Measurements from ENCODE around the gene RAPGEF5.

RAPGEF5 gene

DNA sequence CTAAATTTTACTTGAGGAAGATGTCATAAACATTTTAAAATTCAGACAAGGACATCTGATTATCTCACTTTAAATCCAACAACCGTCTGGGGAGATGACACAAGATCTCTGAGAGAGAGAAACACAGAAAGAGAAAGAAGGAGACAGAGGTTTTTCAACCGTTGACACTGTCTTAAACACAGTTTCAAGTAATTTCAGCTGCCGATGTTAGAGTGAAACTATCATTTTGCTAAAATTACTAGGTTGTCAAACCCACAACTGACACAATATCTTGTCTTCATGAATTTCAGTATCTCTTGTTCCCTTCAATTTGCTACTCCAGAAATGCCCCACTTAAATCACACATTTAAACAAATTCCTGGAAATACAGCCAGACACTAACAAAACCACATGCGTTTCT is 174.8 kb downstream of the RAPGEF5 start:
- no peak for DNase-seq

DNA sequence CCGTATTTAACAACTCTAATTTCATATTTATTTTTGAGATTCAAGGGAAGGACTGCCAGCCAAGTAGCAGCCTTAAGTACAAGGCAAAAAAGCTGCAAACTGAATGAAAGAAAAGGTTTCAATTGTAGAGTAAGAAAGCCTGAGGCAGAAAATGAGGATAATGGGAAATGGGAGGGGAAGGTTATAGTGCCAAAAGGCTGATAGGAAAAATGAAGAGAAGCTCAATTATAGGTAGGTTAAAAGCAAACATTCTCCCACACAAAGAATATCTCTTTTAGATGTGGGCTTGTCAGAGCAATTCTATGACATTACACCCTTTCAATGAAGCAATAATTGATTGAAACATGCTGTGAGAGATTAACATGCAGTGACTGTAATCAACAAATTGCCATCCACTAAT is 175.3 kb downstream of the RAPGEF5 start:
- DNase-seq = no peak

DNA sequence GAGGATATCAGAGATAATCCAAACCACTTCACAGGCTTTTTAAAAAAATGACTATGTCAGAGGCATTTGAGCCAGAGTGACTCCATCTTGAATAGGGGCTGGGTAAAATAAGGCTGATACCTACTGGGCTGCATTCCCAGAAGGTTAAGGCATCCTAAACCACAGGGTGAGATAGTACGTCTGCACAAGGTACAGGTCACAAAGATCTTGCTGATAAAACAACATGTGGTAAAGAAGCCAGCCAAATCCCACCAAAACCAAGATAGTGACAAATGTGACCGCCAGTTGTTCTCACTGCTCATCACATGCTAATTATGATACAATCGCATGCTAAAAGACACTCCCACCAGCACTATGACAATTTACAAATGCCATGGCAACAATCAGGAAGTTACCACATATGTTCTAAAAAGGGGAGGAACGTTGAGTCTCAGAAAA is 177.5 kb downstream of the RAPGEF5 start:
- no peak for DNase-seq

DNA sequence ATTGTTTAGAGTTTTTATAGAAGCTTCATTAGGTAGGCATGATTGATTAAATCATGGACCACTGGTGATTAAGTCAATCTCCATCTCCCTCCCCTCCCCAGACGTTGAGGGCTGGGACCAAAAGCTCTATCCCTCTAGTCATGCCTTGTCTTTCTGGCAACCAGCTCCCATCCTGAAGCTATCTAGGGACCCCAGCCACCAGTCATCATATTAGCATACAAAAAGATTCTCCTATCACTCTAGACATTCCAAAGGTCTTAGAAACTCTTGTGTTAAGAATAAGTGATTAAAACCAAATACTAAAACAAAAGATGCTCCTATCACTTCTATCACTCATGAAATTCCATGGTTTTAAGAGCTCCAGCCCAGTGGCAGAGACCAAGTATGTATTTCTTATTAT is 178.2 kb downstream of the RAPGEF5 start:
- DNase-seq = no peak

DNA sequence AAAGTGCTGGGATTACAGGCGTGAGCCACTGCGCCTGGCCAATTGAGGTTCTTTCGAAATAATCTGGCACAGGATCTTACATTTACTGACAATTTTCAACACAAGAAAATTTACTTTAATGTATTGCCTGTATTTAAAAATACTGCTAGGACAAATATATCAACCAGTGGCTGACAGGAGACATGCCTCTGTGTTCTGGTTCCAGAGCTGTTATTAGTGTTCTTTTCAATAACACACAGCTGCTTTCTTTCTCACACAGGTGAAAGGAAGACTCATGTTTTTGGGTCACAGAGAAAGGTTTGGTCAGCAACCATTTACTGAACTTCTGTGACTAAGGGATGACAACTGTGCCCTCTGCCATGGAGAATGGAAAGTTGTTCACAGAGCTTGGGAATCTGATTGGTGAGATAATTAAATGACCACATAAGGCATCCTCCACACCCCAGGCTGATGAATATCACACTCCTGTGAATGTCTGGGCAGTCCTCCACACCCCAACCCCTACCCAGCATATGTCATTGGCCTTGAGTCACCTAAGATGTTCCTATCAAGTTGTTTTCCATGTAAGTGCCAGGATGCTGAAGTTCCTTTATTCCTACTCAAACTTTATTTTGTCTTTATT is 180.1 kb downstream of the RAPGEF5 start:
- DNase-seq = no peak

DNA sequence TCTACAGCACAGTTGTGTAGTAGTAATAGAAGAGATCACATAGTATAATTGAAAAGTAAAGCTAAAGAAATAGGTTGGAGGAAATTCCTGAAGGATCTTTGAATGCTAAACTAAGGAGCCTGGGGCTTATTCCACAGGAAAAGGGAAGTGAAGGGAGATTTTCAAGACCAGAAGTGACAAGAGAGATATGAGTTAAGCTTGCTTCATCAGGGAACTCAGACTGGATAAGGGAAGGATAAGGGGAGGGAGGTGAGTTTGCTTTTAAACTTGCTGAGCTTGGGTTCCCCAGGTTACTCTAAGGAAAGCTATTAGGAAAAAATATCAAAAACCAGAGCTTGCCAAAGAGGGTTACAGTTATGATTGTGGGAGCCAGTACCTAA is 182.4 kb downstream of the RAPGEF5 start:
- no peak for DNase-seq

DNA sequence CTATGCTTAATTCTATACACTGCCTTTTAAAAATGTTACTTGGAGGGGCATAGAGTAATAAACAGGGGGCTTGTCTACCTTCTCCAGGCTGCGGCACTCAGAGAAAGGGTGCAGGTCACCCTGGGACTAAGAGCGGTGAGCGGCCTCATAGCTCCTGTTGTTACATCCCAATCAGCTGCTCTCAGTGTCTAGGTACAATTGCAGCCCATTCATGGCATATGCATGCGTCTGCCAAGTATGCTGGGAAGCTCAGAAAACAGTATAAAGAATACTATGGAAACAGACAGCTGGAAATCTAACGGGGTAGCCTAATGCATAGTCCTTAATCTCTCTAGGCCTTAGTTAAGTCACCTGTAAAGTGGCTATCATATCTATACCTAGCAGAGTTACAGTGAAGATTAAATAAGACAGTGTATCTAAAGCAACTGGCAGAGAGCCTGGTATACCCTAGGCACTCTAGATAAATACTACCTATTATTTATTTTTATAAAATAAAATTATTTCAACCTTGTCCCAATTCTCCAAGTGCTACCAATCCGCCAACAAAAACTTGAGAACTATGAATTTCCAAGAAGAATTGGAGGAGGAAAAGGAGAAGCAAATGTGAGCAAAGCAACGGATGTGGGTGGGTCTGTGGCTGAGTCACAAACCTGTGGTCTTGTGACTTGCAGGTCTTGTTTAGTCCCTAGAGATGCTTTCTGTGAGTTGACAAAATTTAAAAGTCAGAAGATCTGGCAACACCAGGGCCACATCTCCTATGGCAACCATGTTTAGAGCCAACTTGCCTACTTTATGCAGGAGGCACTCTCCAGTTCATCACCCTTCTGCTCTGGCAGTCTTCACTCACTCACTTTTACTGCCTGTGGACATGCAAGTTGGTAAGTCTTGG is 183.0 kb downstream of the RAPGEF5 start:
- peak; percentile 41 for DNase-seq

DNA sequence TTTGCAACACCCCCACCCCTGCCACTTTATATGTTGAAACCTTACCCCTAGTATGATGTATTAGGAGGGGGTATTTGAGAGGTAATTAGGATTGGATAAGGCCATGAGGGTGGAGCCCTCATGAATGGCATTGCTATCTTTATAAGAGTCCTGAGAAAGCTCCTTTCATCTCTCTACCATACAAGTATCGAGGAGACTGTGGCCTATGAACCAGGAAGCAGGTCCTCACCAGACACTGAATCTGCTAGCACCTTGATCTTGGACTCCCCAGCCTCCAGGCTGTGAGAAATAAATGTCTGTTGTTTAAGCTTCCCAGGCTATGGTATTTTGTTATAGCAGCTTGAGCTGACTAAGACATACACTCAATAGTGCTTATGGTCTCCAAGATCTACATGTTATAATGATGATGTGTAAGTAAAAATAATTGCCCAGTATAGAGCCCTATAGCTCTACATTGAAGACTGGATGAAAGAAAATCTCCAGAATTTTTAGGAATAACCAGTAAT is 188.8 kb downstream of the RAPGEF5 start:
- DNase-seq = no peak

DNA sequence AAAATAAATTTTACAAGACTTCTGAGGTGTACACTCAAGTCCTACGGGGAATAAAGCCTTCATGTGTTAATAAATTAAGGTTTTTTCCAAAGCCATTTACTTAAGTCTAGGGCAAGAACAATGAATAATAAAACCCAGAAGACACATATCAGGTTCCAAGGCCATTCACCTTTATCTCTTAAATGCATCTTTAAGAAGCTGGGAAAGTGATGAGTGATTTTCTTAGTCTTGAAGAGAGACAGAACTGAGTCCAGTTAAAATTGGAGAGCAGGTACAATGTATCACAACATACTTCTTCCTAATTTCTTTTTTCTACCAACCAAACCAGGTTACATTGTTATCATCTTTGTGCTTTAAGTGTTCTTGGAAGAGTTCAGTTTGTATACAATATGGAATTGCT is 189.5 kb downstream of the RAPGEF5 start:
- no peak for DNase-seq

DNA sequence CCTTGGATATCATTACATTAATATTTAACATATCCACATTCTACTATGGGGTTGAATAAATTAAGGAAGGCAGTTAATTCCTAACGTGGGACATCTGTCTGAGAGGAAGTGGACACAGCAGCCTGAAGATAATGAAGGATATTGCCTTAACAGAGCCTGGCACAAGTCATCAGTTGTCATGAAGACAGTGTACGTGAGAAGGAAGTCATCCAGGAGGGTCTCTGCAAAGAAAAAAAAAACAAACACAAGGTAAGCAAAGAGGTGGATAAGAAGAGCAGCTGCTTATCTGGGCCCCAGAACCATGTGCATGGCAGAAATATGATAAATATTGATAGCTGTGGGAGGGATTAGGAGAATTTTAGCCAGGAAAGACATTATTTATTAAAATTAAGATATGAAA is 190.0 kb downstream of the RAPGEF5 start:
- no peak for DNase-seq

DNA sequence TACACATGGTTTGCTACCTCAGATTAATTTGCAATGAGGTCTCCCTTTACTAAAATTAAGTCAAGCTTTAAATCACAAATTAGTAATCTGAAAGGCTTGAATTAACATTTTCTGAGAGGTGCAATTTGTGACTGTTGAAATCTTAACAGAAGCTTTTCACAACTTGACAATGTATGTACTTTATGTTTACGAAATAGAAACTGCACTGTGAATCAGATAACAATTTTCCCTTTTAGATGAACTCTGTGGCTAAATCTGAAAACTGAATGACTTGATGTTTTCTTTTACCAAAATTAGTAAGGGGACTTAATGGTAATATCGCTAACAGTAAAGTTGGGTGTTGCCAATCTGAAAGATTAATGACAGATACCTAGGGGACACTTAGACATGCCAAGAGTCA is 197.6 kb downstream of the RAPGEF5 start:
- DNase-seq = no peak

DNA sequence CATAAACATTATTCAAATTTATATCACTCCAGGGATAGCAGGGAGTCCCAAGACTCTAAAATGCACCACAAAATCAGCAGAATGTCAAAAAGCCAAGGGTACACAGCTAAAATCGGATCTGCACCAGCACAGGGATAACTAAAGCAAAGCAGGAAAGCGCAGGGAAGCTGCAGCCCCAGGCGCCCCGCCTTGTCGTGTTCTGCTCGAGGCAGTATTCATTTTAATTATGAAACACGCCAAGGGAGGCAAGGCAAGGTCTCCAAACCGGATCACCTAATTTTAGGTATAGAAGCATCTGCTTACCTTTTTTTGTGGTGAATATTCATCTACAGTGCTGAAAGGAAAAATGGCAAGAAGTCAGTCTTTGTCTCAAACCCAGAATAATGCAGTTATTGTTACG is 199.4 kb downstream of the RAPGEF5 start:
- no peak for DNase-seq

DNA sequence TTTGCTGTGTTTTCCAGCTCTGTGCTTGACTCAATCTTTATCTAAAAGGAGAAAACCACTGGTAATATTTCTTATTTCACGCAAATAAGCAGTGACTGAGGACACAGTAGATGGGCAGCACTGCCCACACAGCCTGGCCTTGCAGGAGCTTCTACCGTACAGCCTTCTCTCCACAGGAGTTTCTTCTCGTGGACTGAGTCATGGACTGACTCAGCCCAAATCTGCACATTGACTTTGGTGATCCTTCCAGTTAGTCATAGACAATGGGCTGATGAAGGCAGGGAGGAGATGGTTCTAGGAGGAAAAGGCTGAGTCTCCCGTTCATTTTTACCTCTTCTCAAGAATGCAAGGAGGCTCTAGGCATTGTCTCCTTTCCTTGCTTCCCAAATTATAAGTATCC is 200.7 kb downstream of the RAPGEF5 start:
- DNase-seq = no peak

DNA sequence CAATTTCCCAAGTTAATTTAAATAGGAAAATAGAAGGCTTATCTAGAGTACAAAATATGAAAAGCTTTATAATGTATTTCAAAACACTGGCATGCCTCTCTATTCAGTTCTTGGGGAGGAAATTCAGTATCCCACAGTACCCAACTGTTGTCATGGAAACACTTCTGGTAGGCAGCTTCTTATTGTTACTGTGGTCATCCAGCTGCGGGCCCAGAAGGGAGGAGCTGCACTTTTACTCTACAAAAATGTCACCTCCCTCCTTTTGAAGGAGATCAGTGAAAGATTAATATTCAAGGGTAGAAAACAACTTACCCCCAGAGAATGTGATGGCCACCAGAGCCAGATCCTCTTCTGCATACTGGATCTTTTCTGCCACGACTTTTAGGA is 202.8 kb downstream of the RAPGEF5 start:
- DNase-seq = no peak

DNA sequence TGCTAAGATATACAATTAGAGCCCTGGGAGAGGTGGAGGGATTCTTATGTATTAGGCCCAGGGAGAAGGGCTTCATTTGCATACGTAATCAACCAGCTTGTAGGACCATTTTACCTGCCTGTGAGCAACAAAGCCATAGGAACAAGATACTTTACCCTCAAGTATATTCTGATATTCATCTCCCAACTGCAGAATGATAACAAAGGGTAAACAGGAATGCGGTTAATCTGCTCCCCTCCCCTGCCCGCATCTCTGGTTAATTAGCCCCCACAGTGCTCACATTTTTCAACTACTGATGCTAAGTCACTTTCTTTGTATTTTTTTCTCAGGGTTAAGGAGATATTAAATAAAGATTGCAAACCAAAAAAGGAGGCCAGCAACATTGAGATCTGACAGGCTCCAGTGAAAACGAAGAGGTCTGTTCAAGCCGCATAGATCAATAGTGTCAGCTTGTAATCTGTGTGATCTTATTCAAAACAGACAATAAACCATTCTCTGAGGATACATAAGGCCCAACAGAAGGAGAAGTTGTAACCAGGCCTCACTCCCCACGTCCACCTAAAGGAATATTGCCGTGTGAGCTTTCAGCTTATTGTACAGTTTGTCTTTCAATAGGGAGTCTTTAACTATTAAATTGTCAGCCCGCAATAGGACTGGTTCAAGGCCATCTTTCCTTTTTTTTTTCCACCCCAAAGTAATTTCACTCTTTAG is 203.4 kb downstream of the RAPGEF5 start:
- DNase-seq = no peak

DNA sequence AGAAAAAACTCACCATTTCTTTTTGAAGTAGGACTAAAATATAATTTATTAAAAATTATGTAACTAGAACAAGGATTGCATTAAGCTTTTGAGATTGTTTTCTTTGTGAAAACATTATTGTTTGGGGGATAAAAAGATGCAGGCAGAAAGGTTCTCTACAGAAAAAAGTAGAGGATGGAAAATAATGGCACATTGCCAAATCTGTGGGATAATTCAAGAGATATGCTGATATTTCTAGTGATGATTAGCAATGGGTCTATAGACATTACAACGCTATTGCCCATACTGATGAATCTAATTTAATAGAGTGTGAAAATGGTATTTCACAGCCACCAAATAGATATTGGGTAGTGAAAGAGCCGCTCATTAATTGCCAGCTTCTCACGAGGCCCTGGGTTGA is 204.3 kb downstream of the RAPGEF5 start:
- no peak for DNase-seq

DNA sequence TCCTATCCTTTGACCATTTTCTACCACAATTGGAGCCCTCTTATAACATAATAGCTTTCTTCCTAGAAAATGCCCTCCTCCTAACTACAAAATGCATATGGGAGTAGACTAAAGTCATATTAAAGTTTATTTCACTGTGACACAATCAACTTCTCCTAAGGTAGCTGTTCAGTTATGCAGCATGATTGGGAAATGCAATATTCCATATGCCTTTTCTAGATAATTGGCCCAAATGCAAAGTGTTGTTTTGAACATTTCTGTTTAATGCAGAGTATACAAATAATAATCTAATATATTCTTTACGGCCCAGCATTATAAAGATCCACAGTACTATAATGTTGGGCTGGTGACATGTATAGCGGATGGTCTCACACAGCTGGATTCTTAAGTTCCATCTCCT is 205.1 kb downstream of the RAPGEF5 start:
- DNase-seq = no peak

DNA sequence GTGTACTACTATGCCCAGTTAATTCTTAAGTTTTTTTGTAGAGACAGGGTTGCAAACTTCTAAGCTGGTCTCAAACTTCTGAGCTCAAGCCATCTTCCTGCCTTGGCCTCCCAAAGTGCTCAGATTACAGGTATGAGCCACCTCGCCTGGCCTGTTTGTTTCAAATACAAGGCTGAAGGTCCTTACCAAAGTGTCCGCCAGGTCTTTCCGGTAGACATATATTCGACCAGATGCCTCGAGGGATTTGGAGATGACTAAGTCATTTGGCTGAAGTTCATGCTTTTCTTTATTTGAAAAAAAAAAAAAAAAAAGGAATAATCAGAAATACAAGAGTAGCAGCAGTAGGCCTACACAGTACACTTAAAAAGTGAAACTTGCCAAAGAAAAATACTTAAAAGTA is 206.7 kb downstream of the RAPGEF5 start:
- no peak for DNase-seq

DNA sequence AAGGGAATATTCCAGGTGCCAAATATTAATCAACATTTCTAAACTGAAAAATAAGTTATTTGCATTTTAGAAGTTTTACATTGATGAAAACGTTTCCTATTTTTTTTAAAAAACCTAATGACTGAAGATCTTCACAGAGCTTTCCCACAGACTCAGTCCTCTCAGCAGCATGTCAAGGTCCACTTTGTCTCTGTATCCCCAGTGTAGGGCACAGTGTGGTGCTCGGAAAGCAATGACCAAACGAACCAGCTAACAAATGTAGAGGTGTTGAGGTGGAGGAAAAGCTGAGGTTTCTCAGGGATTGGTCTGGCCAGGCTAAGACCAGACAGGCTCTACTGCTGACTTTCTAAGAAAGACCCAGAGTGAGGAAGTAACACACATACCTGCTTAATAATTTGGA is 209.1 kb downstream of the RAPGEF5 start:
- DNase-seq = no peak

DNA sequence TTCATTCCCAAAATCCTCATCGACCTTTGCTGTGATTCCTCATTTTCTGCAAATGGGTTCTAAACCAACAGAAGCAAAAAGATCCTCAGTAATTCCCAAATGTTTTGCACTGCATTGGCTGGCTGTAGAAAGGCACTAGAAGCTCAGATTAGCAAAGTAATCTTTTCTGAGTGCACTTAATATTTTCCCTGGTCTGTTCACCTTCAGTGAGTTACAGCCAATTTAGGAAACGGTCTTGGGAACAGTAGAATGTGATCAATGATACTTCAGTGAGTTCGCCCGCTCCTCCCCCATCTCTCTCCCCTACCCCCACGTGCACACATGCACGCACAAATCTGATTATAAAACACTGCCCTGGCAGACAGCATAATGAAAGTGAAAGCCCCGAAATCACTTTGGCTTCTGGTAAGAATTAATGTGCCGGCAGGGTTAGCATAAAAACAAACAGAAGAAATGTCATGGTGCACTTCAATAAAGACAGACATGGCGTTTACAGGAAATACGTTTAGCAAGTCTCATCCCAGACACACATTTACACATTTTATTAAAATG is 209.9 kb downstream of the RAPGEF5 start:
- no peak for DNase-seq

DNA sequence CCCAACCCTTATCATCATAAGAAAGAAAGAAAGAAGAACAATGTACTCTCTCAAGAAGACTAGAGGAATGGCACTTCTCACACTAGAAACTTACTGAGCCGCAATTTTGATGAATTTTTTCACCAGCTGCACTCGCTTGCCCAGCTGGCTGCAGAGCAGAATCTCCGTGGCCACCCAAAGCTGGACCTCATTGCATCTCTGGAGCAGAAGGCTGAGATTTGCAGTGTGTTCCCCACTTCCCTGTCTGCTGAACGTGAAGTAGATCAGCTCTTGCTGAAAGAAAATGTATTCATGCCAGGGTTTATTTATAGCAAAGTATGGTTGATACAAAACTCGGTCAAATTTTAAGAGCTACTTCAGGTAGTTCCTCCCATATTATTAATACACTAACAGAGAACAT is 212.0 kb downstream of the RAPGEF5 start:
- DNase-seq = no peak

DNA sequence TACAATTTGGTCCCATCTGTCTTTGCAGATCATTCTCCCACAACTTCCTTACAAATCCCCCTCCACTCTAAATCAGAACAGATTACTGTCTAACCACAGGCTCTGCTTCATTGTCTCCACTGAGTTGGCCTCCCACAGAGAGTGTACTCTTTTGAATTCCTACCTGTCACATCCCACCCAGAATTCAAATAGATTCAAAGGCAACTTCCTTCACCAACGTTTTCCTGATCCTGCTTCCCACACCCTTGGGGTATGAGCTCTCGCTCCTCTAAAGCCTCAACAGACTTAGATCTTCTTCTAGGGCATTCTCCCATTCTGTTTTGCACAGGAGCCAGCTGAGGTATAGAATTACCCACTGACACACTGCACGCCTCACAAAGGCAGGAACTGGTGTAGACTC is 213.5 kb downstream of the RAPGEF5 start:
- no peak for DNase-seq

DNA sequence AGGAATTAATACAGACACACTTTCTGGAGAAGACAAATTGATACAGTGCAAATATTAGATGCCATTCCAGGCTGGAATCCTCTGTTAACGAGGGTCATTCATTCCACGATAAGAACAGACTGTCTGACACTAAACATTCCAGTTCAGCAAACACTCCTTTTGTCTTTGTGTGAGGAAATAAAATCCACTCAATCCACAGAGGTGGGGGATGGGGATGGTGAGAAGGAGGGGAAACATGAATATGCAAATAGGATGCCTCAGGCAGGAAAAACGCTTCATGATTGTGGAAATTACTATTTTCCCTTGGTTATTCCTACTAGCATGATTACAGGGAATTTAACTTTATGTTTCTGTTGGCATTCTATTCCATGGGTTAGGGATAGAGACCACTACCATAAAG is 214.4 kb downstream of the RAPGEF5 start:
- DNase-seq = no peak

DNA sequence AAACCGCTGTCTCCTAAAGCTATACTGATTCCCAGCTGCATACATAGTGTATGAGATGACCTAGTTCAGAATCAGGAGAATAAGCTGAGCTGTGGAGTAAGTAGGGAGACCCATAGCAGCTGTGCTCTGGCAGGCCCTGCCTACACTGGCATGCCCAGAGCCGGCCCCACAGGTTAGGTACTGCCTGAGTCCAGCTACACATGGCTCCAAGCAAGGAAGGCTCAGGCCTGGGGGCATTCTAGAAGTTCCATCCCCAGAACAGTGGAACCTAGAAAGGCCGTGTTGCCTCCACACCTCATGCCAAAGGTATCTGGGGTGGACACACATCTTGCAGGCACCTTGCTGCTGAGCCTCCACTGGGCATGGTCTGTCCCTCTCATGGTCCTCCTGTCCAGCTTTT is 215.6 kb downstream of the RAPGEF5 start:
- no peak for DNase-seq
